SK-N-SH (cell line): ENCODE data around the gene MPIG6B. TPM values are rescaled to one million over a fixed set of nuclear protein-coding genes. Genes with fewer than 3 reads are reported as not detected.

Source experiments
- CTCF ChIA-PET: fragments of 300-600, 350-600 bp; formaldehyde crosslinking; extraction: SDS; loops from one replicate; lab custom pipeline; 2021; lab: Yijun Ruan, JAX
- POLR2A ChIA-PET: fragments of 350-600 bp; sonication (Branson Sonifier 250); formaldehyde crosslinking; extraction: SDS; loops from one replicate; lab custom pipeline; 2020; ENCODE audit warnings: antibody characterized with exemption, inconsistent platforms; lab: Yijun Ruan, JAX
- DNase-seq: peaks from one replicate; pipeline ENCODE4 v3.0.0; 2012
- H2AFZ ChIP-seq: fragments of 200-600 bp; sonication (generic); 2 replicates; pipeline ENCODE4 v1.8.1; 2016; ENCODE audit warnings: antibody characterized with exemption, mild to moderate bottlenecking, low read depth
- H3F3A ChIP-seq: fragments of 200-600 bp; sonication (generic); replicated peaks from 2 replicates; pipeline ENCODE3; 2016; ENCODE audit warnings: antibody characterized with exemption, mild to moderate bottlenecking; ENCODE audit not compliant: insufficient read depth
- H3K27ac ChIP-seq, 2 experiments: fragments of 200-500 bp in 1 of 2; fragments of 200-600 bp in 1 of 2; sonication (Bioruptor generic) in 1 of 2; sonication (generic), shearing (Covaris generic) in 1 of 2; 2 replicates each; pipeline versions ENCODE4 v1.5.1 to v1.6.1; 2014 to 2016; ENCODE audit warnings: low read depth in 2 of 2, inconsistent platforms in 1 of 2, low read length in 1 of 2, mild to moderate bottlenecking in 1 of 2, mixed read lengths in 1 of 2
- H3K27me3 ChIP-seq: fragments of 200-600 bp; sonication (generic), shearing (Covaris generic); 2 replicates; pipeline ENCODE4 v1.6.1; 2016; ENCODE audit warnings: mixed run types; ENCODE audit not compliant: insufficient read depth
- H3K36me3 ChIP-seq, 2 experiments: fragments of 200-500 bp in 1 of 2; fragments of 200-600 bp in 1 of 2; sonication (Bioruptor generic) in 1 of 2; sonication (generic) in 1 of 2; replicated peaks in 1 of 2; 2 replicates each; pipeline versions ENCODE3 to v1.5.1; 2014 to 2016; ENCODE audit warnings: low read length in 1 of 2, mild to moderate bottlenecking in 1 of 2; ENCODE audit not compliant: insufficient read depth in 2 of 2, control insufficient read depth in 1 of 2
- H3K4me1 ChIP-seq, 2 experiments: fragments of 200-500 bp in 1 of 2; fragments of 200-600 bp in 1 of 2; sonication (Bioruptor generic) in 1 of 2; sonication (generic), shearing (Covaris generic) in 1 of 2; 2 replicates each; pipeline versions ENCODE4 v1.5.1 to v1.6.1; 2014 to 2016; ENCODE audit warnings: low read depth in 1 of 2, low read length in 1 of 2, mixed run types in 1 of 2; ENCODE audit not compliant: insufficient read depth in 2 of 2, control insufficient read depth in 1 of 2
- H3K4me2 ChIP-seq: fragments of 200-600 bp; sonication (generic), shearing (Covaris generic); 2 replicates; pipeline ENCODE4 v1.6.1; 2017; ENCODE audit warnings: mixed run types
- H3K4me3 ChIP-seq, 2 experiments: fragments of 200-500 bp in 1 of 2; fragments of 200-600 bp in 1 of 2; sonication (Bioruptor generic) in 1 of 2; sonication (generic), shearing (Covaris generic) in 1 of 2; 2 replicates each; pipeline versions ENCODE4 v1.5.1 to v1.8.1; 2014 to 2016; ENCODE audit warnings: low read depth in 2 of 2, inconsistent platforms in 1 of 2, low read length in 1 of 2, mild to moderate bottlenecking in 1 of 2, mixed read lengths in 1 of 2, moderate library complexity in 1 of 2
- H3K79me2 ChIP-seq: fragments of 200-600 bp; sonication (generic); 2 replicates; pipeline ENCODE4 v1.8.1; 2017; ENCODE audit warnings: mild to moderate bottlenecking; ENCODE audit not compliant: insufficient read depth
- H3K9ac ChIP-seq: fragments of 200-600 bp; sonication (generic); 2 replicates; pipeline ENCODE4 v1.6.1; 2017; ENCODE audit warnings: mixed run types
- H3K9me2 ChIP-seq: fragments of 200-600 bp; sonication (generic); 2 replicates; pipeline ENCODE4 v1.6.1; 2017; ENCODE audit warnings: mixed run types
- H3K9me3 ChIP-seq: fragments of 200-600 bp; sonication (generic); 2 replicates; pipeline ENCODE4 v1.6.1; 2017; ENCODE audit warnings: mixed run types, mild to moderate bottlenecking, moderate library complexity
- H4K20me1 ChIP-seq: fragments of 200-600 bp; sonication (generic); 2 replicates; pipeline ENCODE4 v1.6.1; 2017; ENCODE audit warnings: mild to moderate bottlenecking, mixed run types; ENCODE audit not compliant: insufficient read depth
- CHD2 ChIP-seq: fragments of 150-350 bp; IDR thresholded peaks from 2 replicates; pipeline ENCODE4 v1.6.1; 2018; ENCODE audit warnings: low read length; ENCODE audit not compliant: partially characterized antibody
- ELF1 ChIP-seq: IDR thresholded peaks from 2 replicates; pipeline ENCODE4 v1.4.0; 2012
- EP300 ChIP-seq, 2 experiments: IDR thresholded peaks; 2 replicates each; pipeline versions ENCODE4 v1.4.0 to v1.6.1; 2012; ENCODE audit warnings: borderline replicate concordance in 1 of 2, low read depth in 1 of 2, low read length in 1 of 2
- EZH2phosphoT487 ChIP-seq: fragments of 200-600 bp; sonication (generic); IDR thresholded peaks from 2 replicates; pipeline ENCODE4 v1.6.1; 2017; ENCODE audit warnings: low read depth, mixed run types, mild to moderate bottlenecking, antibody characterized with exemption, moderate library complexity, borderline replicate concordance
- FOSL2 ChIP-seq: IDR thresholded peaks from 2 replicates; pipeline ENCODE4 v1.4.0; 2012; ENCODE audit warnings: low read depth, mild to moderate bottlenecking, moderate library complexity, borderline replicate concordance
- FOXJ3 ChIP-seq: sonication (generic); formaldehyde crosslinking; IDR thresholded peaks from 2 replicates; pipeline ENCODE4 v1.5.1; 2020; ENCODE audit warnings: mild to moderate bottlenecking, missing genetic modification reagents
- FOXM1 ChIP-seq: IDR thresholded peaks from 2 replicates; pipeline ENCODE4 v1.4.0; 2012; ENCODE audit warnings: low read depth, mild to moderate bottlenecking
- MXI1 ChIP-seq: IDR thresholded peaks from 2 replicates; pipeline ENCODE4 v1.6.1; 2012; ENCODE audit warnings: mild to moderate bottlenecking, low read depth, low read length, improper control_type of control experiment
- NFIC ChIP-seq: IDR thresholded peaks from 2 replicates; pipeline ENCODE4 v1.4.0; 2012; ENCODE audit warnings: borderline replicate concordance
- POLR2AphosphoS5 ChIP-seq: IDR thresholded peaks from 2 replicates; pipeline ENCODE4 v1.6.1; 2012; ENCODE audit warnings: low read depth, low read length
- RCOR1 ChIP-seq: fragments of 150-350 bp; IDR thresholded peaks from 2 replicates; pipeline ENCODE4 v1.6.1; 2017; ENCODE audit warnings: antibody characterized with exemption, low read length
- REST ChIP-seq: IDR thresholded peaks from 2 replicates; pipeline ENCODE4 v1.6.1; 2012; ENCODE audit warnings: mild to moderate bottlenecking, low read depth, low read length, moderate library complexity
- TAF1 ChIP-seq: IDR thresholded peaks from 2 replicates; pipeline ENCODE4 v1.6.1; 2012; ENCODE audit warnings: low read depth, mild to moderate bottlenecking, low read length, moderate library complexity, borderline replicate concordance
- TCF12 ChIP-seq: IDR thresholded peaks from 2 replicates; pipeline ENCODE4 v1.4.0; 2012
- TEAD4 ChIP-seq: IDR thresholded peaks from 2 replicates; pipeline ENCODE4 v1.4.0; 2012; ENCODE audit warnings: mild to moderate bottlenecking, borderline replicate concordance; ENCODE audit not compliant: insufficient read depth
- USF1 ChIP-seq: IDR thresholded peaks from 2 replicates; pipeline ENCODE4 v1.4.0; 2012; ENCODE audit warnings: low read depth, borderline replicate concordance
- YY1 ChIP-seq: IDR thresholded peaks from 2 replicates; pipeline ENCODE4 v1.4.0; 2012; ENCODE audit warnings: low read depth, mild to moderate bottlenecking
- WGBS: methylation state at CpG from one replicate; pipeline ENCODE4 v1.1.6; 2017; ENCODE audit warnings: low lambda C conversion rate; 5-methylcytosine and 5-hydroxymethylcytosine counted together
- polyA plus RNA-seq, 3 experiments: library from polyadenylated mRNA; depleted of rRNA; stranded (reverse); fragments of >200 nt; gene quantifications; 2 replicates each; pipeline ENCODE4 v1.2.3, GENCODE V29; 2012
- TF ChIP-seq, protein P1 (sequence below): IDR thresholded peaks from 2 replicates; pipeline ENCODE4 v1.4.0; 2012; ENCODE audit warnings: low read depth, borderline replicate concordance
- TF ChIP-seq, protein P2 (sequence below): fragments of 150-350 bp; IDR thresholded peaks from 2 replicates; pipeline ENCODE4 v1.6.1; 2017; ENCODE audit warnings: antibody characterized with exemption, low read length, low read depth, borderline replicate concordance
- TF ChIP-seq, protein P3 (sequence below): IDR thresholded peaks from 2 replicates; pipeline ENCODE4 v1.4.0; 2012; ENCODE audit warnings: low read depth

MPIG6B gene
- polyA plus RNA-seq, 1 of the 3 experiments (the other 2 are of a cell fraction): not detected

- no peak overlapping the region for H2AFZ ChIP-seq
- H4K20me1 ChIP-seq: no peaks in the 10 kb centered on the region
- H3K79me2 ChIP-seq: no peaks in the 10 kb centered on the region
- no peak overlapping the region for H3K27ac ChIP-seq
- H3K4me3 ChIP-seq: no peak overlapping the region
- TF ChIP-seq MXI1 (no peak), TEAD4 (no peak), ELF1 (no peak), RCOR1 (no peak), FOSL2 (no peak), FOXJ3 (CRISPR knock-in tag) (no peak), USF1 (no peak), TCF12 (no peak), NFIC (no peak), TAF1 (no peak), POLR2AphosphoS5 (no peak), CHD2 (no peak), EP300 (IDR thresholded peaks at IDR 0.05; ENCODE audit: borderline replicate concordance in 1 of 2, low read depth in 1 of 2, low read length in 1 of 2) (no peak), REST (no peak), YY1 (no peak), FOXM1 (no peak), EZH2phosphoT487 (no peak)
- TF ChIP-seq, protein P1, sequence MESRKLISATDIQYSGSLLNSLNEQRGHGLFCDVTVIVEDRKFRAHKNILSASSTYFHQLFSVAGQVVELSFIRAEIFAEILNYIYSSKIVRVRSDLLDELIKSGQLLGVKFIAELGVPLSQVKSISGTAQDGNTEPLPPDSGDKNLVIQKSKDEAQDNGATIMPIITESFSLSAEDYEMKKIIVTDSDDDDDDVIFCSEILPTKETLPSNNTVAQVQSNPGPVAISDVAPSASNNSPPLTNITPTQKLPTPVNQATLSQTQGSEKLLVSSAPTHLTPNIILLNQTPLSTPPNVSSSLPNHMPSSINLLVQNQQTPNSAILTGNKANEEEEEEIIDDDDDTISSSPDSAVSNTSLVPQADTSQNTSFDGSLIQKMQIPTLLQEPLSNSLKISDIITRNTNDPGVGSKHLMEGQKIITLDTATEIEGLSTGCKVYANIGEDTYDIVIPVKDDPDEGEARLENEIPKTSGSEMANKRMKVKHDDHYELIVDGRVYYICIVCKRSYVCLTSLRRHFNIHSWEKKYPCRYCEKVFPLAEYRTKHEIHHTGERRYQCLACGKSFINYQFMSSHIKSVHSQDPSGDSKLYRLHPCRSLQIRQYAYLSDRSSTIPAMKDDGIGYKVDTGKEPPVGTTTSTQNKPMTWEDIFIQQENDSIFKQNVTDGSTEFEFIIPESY: no peak
- TF ChIP-seq, protein P2, sequence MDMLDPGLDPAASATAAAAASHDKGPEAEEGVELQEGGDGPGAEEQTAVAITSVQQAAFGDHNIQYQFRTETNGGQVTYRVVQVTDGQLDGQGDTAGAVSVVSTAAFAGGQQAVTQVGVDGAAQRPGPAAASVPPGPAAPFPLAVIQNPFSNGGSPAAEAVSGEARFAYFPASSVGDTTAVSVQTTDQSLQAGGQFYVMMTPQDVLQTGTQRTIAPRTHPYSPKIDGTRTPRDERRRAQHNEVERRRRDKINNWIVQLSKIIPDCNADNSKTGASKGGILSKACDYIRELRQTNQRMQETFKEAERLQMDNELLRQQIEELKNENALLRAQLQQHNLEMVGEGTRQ: no peak
- TF ChIP-seq, protein P3, sequence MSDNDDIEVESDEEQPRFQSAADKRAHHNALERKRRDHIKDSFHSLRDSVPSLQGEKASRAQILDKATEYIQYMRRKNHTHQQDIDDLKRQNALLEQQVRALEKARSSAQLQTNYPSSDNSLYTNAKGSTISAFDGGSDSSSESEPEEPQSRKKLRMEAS: no peak
- no peak overlapping the region for H3K9ac ChIP-seq
- H3K4me1 ChIP-seq: no peaks in the 10 kb centered on the region
- 70% methylated on average over 5 of the region's 5 CpGs for WGBS
- ChIA-PET POLR2A (no interaction called here), CTCF (interaction anchor here (0.6 to 2.9 kb wide), 3 partner anchors 7 to 59 kb away, joined by 3 to 9 read pairs (median 6); partner anchors contain the start of gene ABHD16A)
- H3F3A ChIP-seq: peaks cover 4% of the 10 kb centered on the region
- H3K4me2 ChIP-seq: no peak overlapping the region
- H3K27me3 ChIP-seq: no peaks in the 10 kb centered on the region
- no peaks in the 10 kb centered on the region for H3K36me3 ChIP-seq
- H3K9me3 ChIP-seq: no peaks in the 10 kb centered on the region
- no peaks in the 10 kb centered on the region for H3K9me2 ChIP-seq
- DNase-seq: no peak
Observed at GRCh38 chr6:31710523-31711219, 12.5 kb upstream of the MPIG6B start.
